K562 (cell line): Measurements from ENCODE around the gene MRFAP1. TPM values are rescaled to one million over a fixed set of nuclear protein-coding genes. Genes with fewer than 3 reads are reported as not detected.
A peak's percentile ranks its signal among the peaks of the same experiment; 100 is the strongest.

Experiments used
- CBX3 ChIP-seq, 2 experiments: IDR thresholded peaks; 1 replicate in 1 of 2; 2 replicates in 1 of 2; pipeline ENCODE4 v1.6.1; 2012; ENCODE audit warnings: inconsistent platforms in 2 of 2, low read length in 2 of 2, borderline replicate concordance in 1 of 2, control low read depth in 1 of 2
- EP400 ChIP-seq: fragments of 450-650 bp; IDR thresholded peaks from 2 replicates; pipeline ENCODE4 v1.6.1; 2017; ENCODE audit warnings: antibody characterized with exemption, mild to moderate bottlenecking, moderate library complexity
- GABPA ChIP-seq: fragments of 200-800 bp; sonication (Bioruptor generic); conservative IDR thresholded peaks from 2 replicates; pipeline ENCODE4 v1.6.1; 2016; ENCODE audit warnings: low read depth, missing genetic modification characterization, missing compliant biosample characterization
- KAT7 ChIP-seq: sonication (generic); formaldehyde crosslinking; IDR thresholded peaks from 2 replicates; pipeline ENCODE4 v1.8.0; 2022; ENCODE audit warnings: missing genetic modification reagents, mild to moderate bottlenecking, borderline replicate concordance
- L3MBTL2 ChIP-seq: fragments of 450-650 bp; IDR thresholded peaks from 2 replicates; pipeline ENCODE4 v1.6.1; 2016; ENCODE audit warnings: mild to moderate bottlenecking, moderate library complexity
- NONO ChIP-seq, 2 experiments: fragments of 200-400 bp in 1 of 2; fragments of 450-650 bp in 1 of 2; formaldehyde crosslinking in 1 of 2; IDR thresholded peaks; 2 replicates each; pipeline ENCODE4 v1.6.1; 2017; ENCODE audit warnings: low read depth in 2 of 2, mild to moderate bottlenecking in 2 of 2, moderate library complexity in 2 of 2, low read length in 1 of 2
- SAP30 ChIP-seq: fragments of 200-600 bp; sonication (generic); IDR thresholded peaks from 2 replicates; pipeline ENCODE4 v1.6.1; 2012; ENCODE audit warnings: borderline replicate concordance, low read depth, mild to moderate bottlenecking, moderate library complexity, low read length, control low read depth, inconsistent platforms; ENCODE audit not compliant: insufficient read depth, poor library complexity, severe bottlenecking
- TAF1 ChIP-seq: IDR thresholded peaks from 2 replicates; pipeline ENCODE4 v1.6.1; 2011; ENCODE audit warnings: mild to moderate bottlenecking, low read length, moderate library complexity; ENCODE audit not compliant: insufficient read depth, control insufficient read depth, severe bottlenecking; ENCODE audit errors: extremely low read depth
- TBL1XR1 ChIP-seq, 2 experiments: IDR thresholded peaks; 2 replicates each; pipeline ENCODE4 v1.6.1; 2012; ENCODE audit warnings: improper control_type of control experiment in 2 of 2, low read length in 2 of 2, mild to moderate bottlenecking in 1 of 2
- XRCC5 ChIP-seq: fragments of 200-400 bp; formaldehyde crosslinking; IDR thresholded peaks from 2 replicates; pipeline ENCODE4 v1.6.1; 2017; ENCODE audit warnings: low read depth, mild to moderate bottlenecking, low read length
- ZBTB8A ChIP-seq: fragments of 450-650 bp; IDR thresholded peaks from 2 replicates; pipeline ENCODE4 v1.6.1; 2018; ENCODE audit warnings: mild to moderate bottlenecking, moderate library complexity; ENCODE audit not compliant: partially characterized antibody
- ZC3H11A ChIP-seq: IDR thresholded peaks from 2 replicates; pipeline ENCODE4 v1.6.1; 2012; ENCODE audit warnings: low read depth, low read length, improper control_type of control experiment
- ZNF253 ChIP-seq: fragments of 250-450 bp; sonication (Bioruptor Pico); conservative IDR thresholded peaks from 2 replicates; pipeline ENCODE4 v1.6.1; 2021; ENCODE audit warnings: mild to moderate bottlenecking
- ZNF766 ChIP-seq: fragments of 200-800 bp; sonication (Bioruptor generic); conservative IDR thresholded peaks from 2 replicates; pipeline ENCODE4 v1.6.1; 2016; ENCODE audit warnings: missing genetic modification characterization, missing compliant biosample characterization
- polyA plus RNA-seq, 8 experiments: library from polyadenylated mRNA; depleted of rRNA in 4 of 8; stranded (reverse) in 5 of 8; unstranded in 3 of 8; fragments of >200 nt; fragmentation: Nextera tagmentation in 2 of 8; fragmentation: Illumina TruSeq in 1 of 8; extraction: Ambion mirVana in 2 of 8; extraction: Trizol in 1 of 8; gene quantifications; 2 replicates each; pipeline versions ENCODE4 v1.2.1 to v1.2.3, GENCODE V29; 2011 to 2014; ENCODE audit warnings: inconsistent platforms in 1 of 8, missing spikeins in 1 of 8
- total RNA-seq, 7 experiments: library from RNA; depleted of rRNA in 6 of 7; stranded (reverse); fragments of >200 nt in 6 of 7; fragmentation: Illumina TruSeq in 2 of 7; extraction: Trizol in 2 of 7; gene quantifications; 2 replicates each; pipeline versions ENCODE4 v1.2.1 to v1.2.3, GENCODE V29; 2011 to 2021; ENCODE audit warnings: low replicate concordance in 1 of 7
- TF ChIP-seq, protein P1 (sequence below): fragments of 450-650 bp; IDR thresholded peaks from 2 replicates; pipeline ENCODE4 v1.6.1; 2016; ENCODE audit warnings: borderline replicate concordance
- TF ChIP-seq, protein P2 (sequence below): fragments of 450-650 bp; IDR thresholded peaks from 2 replicates; pipeline ENCODE4 v1.6.1; 2014; ENCODE audit warnings: low read depth, mild to moderate bottlenecking, moderate library complexity, borderline replicate concordance
- TF ChIP-seq, protein P3 (sequence below): fragments of 200-800 bp; sonication (Bioruptor generic); IDR thresholded peaks from 2 replicates; pipeline ENCODE4 v1.6.1; 2017; ENCODE audit warnings: missing genetic modification characterization, missing compliant biosample characterization
- TF ChIP-seq, protein P4 (sequence below): sonication (generic); formaldehyde crosslinking; IDR thresholded peaks from 2 replicates; pipeline ENCODE4 v1.4.0; 2020; ENCODE audit warnings: mild to moderate bottlenecking, missing genetic modification reagents

The MRFAP1 gene
- total and polyA plus RNA-seq, 9 of the 15 experiments (the other 6 are each of a cell fraction or from before 2014, with no cell fraction given) = 46.0 to 270 (median 151) TPM

DNA sequence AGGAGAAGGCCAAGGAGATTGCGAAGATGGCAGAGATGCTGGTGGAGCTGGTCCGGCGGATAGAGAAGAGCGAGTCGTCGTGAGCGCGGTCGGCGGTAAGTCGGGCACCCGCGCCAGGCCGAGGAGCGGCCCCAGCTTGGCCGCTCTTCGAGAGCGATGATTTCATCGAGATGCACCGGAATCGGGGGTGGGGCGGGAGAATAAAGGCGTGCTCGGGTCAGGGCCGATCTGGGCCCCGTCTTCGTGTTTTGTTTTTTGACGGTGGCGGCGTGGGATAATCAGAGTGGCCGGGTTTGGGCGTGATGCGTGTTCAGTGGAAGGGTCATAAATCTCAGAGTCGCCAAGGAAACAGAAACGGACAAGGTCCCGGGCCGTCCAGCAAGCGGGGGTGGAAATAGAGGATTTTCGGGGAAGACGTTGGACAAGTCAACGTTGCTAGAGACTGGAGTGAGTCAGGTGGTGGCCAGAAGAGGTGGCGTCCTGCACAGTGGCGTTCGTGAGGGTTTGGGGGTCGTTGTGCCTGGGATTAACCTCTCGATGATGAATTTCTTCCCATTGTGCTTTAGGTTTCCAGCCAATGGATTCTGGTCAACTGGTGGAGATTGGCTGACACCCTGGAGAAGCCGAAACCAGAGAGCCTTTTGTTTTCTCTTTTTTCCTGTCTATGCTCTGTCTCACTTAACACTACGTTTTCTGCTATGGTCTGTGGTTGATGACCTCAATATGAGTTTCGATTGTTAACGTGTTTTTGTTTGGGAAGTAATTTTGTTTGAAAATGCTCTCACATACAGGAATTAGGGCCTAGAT lies 882 bp downstream of the MRFAP1 start (continued):
- TF ChIP-seq, protein P1, sequence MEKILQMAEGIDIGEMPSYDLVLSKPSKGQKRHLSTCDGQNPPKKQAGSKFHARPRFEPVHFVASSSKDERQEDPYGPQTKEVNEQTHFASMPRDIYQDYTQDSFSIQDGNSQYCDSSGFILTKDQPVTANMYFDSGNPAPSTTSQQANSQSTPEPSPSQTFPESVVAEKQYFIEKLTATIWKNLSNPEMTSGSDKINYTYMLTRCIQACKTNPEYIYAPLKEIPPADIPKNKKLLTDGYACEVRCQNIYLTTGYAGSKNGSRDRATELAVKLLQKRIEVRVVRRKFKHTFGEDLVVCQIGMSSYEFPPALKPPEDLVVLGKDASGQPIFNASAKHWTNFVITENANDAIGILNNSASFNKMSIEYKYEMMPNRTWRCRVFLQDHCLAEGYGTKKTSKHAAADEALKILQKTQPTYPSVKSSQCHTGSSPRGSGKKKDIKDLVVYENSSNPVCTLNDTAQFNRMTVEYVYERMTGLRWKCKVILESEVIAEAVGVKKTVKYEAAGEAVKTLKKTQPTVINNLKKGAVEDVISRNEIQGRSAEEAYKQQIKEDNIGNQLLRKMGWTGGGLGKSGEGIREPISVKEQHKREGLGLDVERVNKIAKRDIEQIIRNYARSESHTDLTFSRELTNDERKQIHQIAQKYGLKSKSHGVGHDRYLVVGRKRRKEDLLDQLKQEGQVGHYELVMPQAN = peak; percentile 29; the same call in 1 of the 2 replicates
- TF ChIP-seq L3MBTL2 = peak; percentile 80
- no peak for TF ChIP-seq NONO (IDR thresholded peaks at IDR 0.05; ENCODE audit: low read depth in 2 of 2, low read length in 1 of 2)
- no peak for TF ChIP-seq ZNF253 (CRISPR knock-in tag)
- TF ChIP-seq, protein P2, sequence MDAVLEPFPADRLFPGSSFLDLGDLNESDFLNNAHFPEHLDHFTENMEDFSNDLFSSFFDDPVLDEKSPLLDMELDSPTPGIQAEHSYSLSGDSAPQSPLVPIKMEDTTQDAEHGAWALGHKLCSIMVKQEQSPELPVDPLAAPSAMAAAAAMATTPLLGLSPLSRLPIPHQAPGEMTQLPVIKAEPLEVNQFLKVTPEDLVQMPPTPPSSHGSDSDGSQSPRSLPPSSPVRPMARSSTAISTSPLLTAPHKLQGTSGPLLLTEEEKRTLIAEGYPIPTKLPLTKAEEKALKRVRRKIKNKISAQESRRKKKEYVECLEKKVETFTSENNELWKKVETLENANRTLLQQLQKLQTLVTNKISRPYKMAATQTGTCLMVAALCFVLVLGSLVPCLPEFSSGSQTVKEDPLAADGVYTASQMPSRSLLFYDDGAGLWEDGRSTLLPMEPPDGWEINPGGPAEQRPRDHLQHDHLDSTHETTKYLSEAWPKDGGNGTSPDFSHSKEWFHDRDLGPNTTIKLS = no peak
- TF ChIP-seq ZBTB8A = no peak
- no peak for TF ChIP-seq GABPA (tag)
- no peak for TF ChIP-seq TAF1
- no peak for TF ChIP-seq ZC3H11A
- no peak for TF ChIP-seq SAP30
- TF ChIP-seq, protein P3, sequence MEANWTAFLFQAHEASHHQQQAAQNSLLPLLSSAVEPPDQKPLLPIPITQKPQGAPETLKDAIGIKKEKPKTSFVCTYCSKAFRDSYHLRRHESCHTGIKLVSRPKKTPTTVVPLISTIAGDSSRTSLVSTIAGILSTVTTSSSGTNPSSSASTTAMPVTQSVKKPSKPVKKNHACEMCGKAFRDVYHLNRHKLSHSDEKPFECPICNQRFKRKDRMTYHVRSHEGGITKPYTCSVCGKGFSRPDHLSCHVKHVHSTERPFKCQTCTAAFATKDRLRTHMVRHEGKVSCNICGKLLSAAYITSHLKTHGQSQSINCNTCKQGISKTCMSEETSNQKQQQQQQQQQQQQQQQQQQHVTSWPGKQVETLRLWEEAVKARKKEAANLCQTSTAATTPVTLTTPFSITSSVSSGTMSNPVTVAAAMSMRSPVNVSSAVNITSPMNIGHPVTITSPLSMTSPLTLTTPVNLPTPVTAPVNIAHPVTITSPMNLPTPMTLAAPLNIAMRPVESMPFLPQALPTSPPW (CRISPR knock-in tag) = no peak
- TF ChIP-seq ZNF766 = no peak
- no peak for TF ChIP-seq CBX3 (IDR thresholded peaks at IDR 0.05; ENCODE audit: borderline replicate concordance in 1 of 2, low read length in 2 of 2)
- no peak for TF ChIP-seq XRCC5
- no peak; the same call in 1 of the 2 replicates for TF ChIP-seq KAT7
- TF ChIP-seq, protein P4, sequence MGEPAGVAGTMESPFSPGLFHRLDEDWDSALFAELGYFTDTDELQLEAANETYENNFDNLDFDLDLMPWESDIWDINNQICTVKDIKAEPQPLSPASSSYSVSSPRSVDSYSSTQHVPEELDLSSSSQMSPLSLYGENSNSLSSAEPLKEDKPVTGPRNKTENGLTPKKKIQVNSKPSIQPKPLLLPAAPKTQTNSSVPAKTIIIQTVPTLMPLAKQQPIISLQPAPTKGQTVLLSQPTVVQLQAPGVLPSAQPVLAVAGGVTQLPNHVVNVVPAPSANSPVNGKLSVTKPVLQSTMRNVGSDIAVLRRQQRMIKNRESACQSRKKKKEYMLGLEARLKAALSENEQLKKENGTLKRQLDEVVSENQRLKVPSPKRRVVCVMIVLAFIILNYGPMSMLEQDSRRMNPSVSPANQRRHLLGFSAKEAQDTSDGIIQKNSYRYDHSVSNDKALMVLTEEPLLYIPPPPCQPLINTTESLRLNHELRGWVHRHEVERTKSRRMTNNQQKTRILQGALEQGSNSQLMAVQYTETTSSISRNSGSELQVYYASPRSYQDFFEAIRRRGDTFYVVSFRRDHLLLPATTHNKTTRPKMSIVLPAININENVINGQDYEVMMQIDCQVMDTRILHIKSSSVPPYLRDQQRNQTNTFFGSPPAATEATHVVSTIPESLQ = peak; percentile 54; the same call in 1 of the 2 replicates
- TF ChIP-seq EP400 = no peak
- no peak for TF ChIP-seq TBL1XR1 (IDR thresholded peaks at IDR 0.05; ENCODE audit: low read length in 2 of 2)
